HEK293 (cell line): Measurements from ENCODE around the gene UBAC2.

Experiments used
- CTCF ChIA-PET: fragments of 350-600 bp; formaldehyde crosslinking; extraction: SDS; loops from one replicate; lab custom pipeline; 2021; ENCODE audit warnings: antibody characterized with exemption; lab: Yijun Ruan, JAX
- POLR2A ChIA-PET: fragments of 300-600 bp; formaldehyde crosslinking; extraction: SDS; loops from one replicate; lab custom pipeline; 2020; ENCODE audit warnings: antibody characterized with exemption, inconsistent platforms; lab: Yijun Ruan, JAX
- H3K27ac ChIP-seq: fragments of 200-500 bp; sonication (Bioruptor generic); 2 replicates; pipeline ENCODE4 v1.5.1; 2014; ENCODE audit warnings: low read depth, low read length, control low read depth, inconsistent platforms; ENCODE audit errors: extremely low read depth
- H3K36me3 ChIP-seq, 2 experiments: fragments of 200-500 bp in 1 of 2; sonication (Bioruptor generic) in 1 of 2; 1 replicate in 1 of 2; 2 replicates in 1 of 2; pipeline ENCODE4 v1.5.1; 2014 to 2017; ENCODE audit warnings: inconsistent platforms in 2 of 2, low read length in 2 of 2; ENCODE audit not compliant: control insufficient read depth in 2 of 2, insufficient read depth in 1 of 2
- H3K4me1 ChIP-seq: fragments of 200-500 bp; sonication (Bioruptor generic); 2 replicates; pipeline ENCODE4 v1.5.1; 2014; ENCODE audit warnings: mild to moderate bottlenecking, low read length, inconsistent platforms; ENCODE audit not compliant: control insufficient read depth, insufficient read depth
- H3K4me3 ChIP-seq: 2 replicates; pipeline ENCODE4 v1.5.1; 2011; ENCODE audit warnings: low read depth, mild to moderate bottlenecking, control low read depth, low read length, moderate library complexity
- H3K9me3 ChIP-seq: fragments of 200-500 bp; sonication (Bioruptor generic); 2 replicates; pipeline ENCODE4 v1.5.1; 2014; ENCODE audit warnings: low read depth, low read length, inconsistent platforms; ENCODE audit not compliant: control insufficient read depth, insufficient read depth
- HOXA7 ChIP-seq: sonication (generic); formaldehyde crosslinking; IDR thresholded peaks from 2 replicates; pipeline ENCODE4 v1.8.1; 2022; ENCODE audit warnings: missing genetic modification reagents, borderline replicate concordance
- HOXD13 ChIP-seq: sonication (generic); formaldehyde crosslinking; IDR thresholded peaks from 2 replicates; pipeline ENCODE4 v1.8.0; 2022; ENCODE audit warnings: missing genetic modification reagents, borderline replicate concordance
- IKZF3 ChIP-seq: fragments of 450-650 bp; IDR thresholded peaks from 2 replicates; pipeline ENCODE4 v1.5.0; 2018; ENCODE audit warnings: missing biosample characterization, mild to moderate bottlenecking, missing genetic modification characterization, moderate library complexity
- RBAK ChIP-seq: fragments of 450-650 bp; formaldehyde crosslinking; IDR thresholded peaks from 2 replicates; pipeline ENCODE4 v1.5.1; 2016; ENCODE audit warnings: missing biosample characterization, missing genetic modification characterization
- YY1 ChIP-seq: fragments of 450-650 bp; formaldehyde crosslinking; IDR thresholded peaks from 2 replicates; pipeline ENCODE4 v1.5.1; 2018; ENCODE audit warnings: missing biosample characterization, missing genetic modification characterization
- ZNF132 ChIP-seq: fragments of 450-650 bp; formaldehyde crosslinking; IDR thresholded peaks from 2 replicates; pipeline ENCODE4 v1.5.1; 2017; ENCODE audit warnings: missing biosample characterization, missing genetic modification characterization, borderline replicate concordance
- ZNF24 ChIP-seq: fragments of 450-650 bp; formaldehyde crosslinking; IDR thresholded peaks from 2 replicates; pipeline ENCODE4 v1.5.1; 2016; ENCODE audit warnings: missing biosample characterization, missing genetic modification characterization
- ZNF341 ChIP-seq: fragments of 450-650 bp; formaldehyde crosslinking; IDR thresholded peaks from 2 replicates; pipeline ENCODE4; 2016; ENCODE audit warnings: low read depth, missing biosample characterization, missing genetic modification characterization
- ZNF623 ChIP-seq: fragments of 450-650 bp; formaldehyde crosslinking; IDR thresholded peaks from 2 replicates; pipeline ENCODE4 v1.5.1; 2016; ENCODE audit warnings: missing biosample characterization, missing genetic modification characterization
- ZNF626 ChIP-seq: fragments of 450-650 bp; sonication (Bioruptor Pico); formaldehyde crosslinking; IDR thresholded peaks from 2 replicates; pipeline ENCODE4 v1.5.1; 2018; ENCODE audit warnings: missing biosample characterization, missing genetic modification characterization, inconsistent platforms
- ZNF777 ChIP-seq: fragments of 450-650 bp; formaldehyde crosslinking; IDR thresholded peaks from 2 replicates; pipeline ENCODE4 v1.5.1; 2017; ENCODE audit warnings: missing biosample characterization, missing genetic modification characterization, borderline replicate concordance
- TF ChIP-seq, protein P1 (sequence below): fragments of 450-650 bp; formaldehyde crosslinking; IDR thresholded peaks from 2 replicates; pipeline ENCODE4 v1.5.1; 2016; ENCODE audit warnings: missing biosample characterization, missing genetic modification characterization
- TF ChIP-seq, protein P2 (sequence below): fragments of 450-650 bp; formaldehyde crosslinking; IDR thresholded peaks from 2 replicates; pipeline ENCODE4 v1.5.1; 2016; ENCODE audit warnings: missing biosample characterization, missing genetic modification characterization
- TF ChIP-seq, protein P3 (sequence below): fragments of 450-650 bp; formaldehyde crosslinking; IDR thresholded peaks from 2 replicates; pipeline ENCODE4 v1.5.0; 2017; ENCODE audit warnings: missing biosample characterization, missing genetic modification characterization, borderline replicate concordance
- TF ChIP-seq, protein P4 (sequence below): fragments of 450-650 bp; formaldehyde crosslinking; IDR thresholded peaks from 2 replicates; pipeline ENCODE4 v1.5.1; 2017; ENCODE audit warnings: missing biosample characterization, missing genetic modification characterization
- TF ChIP-seq, protein P5 (sequence below): fragments of 450-650 bp; formaldehyde crosslinking; optimal IDR thresholded peaks from 2 replicates; pipeline ENCODE3; 2016; ENCODE audit warnings: missing biosample characterization, mild to moderate bottlenecking, missing genetic modification characterization
- TF ChIP-seq, protein P6 (sequence below): fragments of 450-650 bp; formaldehyde crosslinking; IDR thresholded peaks from 2 replicates; pipeline ENCODE4 v1.5.1; 2016; ENCODE audit warnings: missing biosample characterization, missing genetic modification characterization

Gene UBAC2

DNA sequence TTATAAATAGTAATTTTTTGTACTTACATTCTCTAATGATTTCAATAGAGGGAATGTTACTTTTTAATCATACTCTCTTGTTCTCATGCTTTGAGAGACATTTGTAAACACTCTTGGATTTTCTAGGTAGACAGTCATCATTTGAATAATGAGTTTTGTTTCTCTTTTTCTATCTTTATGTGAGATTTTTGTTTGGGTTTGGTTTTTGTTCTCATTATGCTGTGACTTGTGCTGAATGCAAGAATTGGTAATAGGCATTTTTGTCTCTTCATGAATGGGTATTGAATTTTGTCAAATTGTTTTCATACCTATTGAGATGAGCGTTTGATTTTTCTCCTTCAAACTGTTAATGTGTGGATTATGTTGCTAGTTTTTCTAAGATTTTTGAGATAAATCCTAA is 163.3 kb downstream of the UBAC2 start:
- CTCF ChIA-PET: no interaction called here
- TF ChIP-seq ZNF24 (tag by site-specific recombination): no peak
- TF ChIP-seq ZNF341 (tag by site-specific recombination): no peak
- TF ChIP-seq, protein P1, sequence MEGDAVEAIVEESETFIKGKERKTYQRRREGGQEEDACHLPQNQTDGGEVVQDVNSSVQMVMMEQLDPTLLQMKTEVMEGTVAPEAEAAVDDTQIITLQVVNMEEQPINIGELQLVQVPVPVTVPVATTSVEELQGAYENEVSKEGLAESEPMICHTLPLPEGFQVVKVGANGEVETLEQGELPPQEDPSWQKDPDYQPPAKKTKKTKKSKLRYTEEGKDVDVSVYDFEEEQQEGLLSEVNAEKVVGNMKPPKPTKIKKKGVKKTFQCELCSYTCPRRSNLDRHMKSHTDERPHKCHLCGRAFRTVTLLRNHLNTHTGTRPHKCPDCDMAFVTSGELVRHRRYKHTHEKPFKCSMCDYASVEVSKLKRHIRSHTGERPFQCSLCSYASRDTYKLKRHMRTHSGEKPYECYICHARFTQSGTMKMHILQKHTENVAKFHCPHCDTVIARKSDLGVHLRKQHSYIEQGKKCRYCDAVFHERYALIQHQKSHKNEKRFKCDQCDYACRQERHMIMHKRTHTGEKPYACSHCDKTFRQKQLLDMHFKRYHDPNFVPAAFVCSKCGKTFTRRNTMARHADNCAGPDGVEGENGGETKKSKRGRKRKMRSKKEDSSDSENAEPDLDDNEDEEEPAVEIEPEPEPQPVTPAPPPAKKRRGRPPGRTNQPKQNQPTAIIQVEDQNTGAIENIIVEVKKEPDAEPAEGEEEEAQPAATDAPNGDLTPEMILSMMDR: no peak
- TF ChIP-seq ZNF132 (tag by site-specific recombination): no peak
- TF ChIP-seq, protein P2, sequence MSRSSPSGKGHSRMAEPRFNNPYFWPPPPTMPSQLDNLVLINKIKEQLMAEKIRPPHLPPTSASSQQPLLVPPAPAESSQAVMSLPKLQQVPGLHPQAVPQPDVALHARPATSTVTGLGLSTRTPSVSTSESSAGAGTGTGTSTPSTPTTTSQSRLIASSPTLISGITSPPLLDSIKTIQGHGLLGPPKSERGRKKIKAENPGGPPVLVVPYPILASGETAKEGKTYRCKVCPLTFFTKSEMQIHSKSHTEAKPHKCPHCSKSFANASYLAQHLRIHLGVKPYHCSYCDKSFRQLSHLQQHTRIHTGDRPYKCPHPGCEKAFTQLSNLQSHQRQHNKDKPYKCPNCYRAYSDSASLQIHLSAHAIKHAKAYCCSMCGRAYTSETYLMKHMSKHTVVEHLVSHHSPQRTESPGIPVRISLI (tag by site-specific recombination): no peak
- no peak for TF ChIP-seq ZNF626 (tag by site-specific recombination)
- TF ChIP-seq ZNF777: no peak
- TF ChIP-seq, protein P3, sequence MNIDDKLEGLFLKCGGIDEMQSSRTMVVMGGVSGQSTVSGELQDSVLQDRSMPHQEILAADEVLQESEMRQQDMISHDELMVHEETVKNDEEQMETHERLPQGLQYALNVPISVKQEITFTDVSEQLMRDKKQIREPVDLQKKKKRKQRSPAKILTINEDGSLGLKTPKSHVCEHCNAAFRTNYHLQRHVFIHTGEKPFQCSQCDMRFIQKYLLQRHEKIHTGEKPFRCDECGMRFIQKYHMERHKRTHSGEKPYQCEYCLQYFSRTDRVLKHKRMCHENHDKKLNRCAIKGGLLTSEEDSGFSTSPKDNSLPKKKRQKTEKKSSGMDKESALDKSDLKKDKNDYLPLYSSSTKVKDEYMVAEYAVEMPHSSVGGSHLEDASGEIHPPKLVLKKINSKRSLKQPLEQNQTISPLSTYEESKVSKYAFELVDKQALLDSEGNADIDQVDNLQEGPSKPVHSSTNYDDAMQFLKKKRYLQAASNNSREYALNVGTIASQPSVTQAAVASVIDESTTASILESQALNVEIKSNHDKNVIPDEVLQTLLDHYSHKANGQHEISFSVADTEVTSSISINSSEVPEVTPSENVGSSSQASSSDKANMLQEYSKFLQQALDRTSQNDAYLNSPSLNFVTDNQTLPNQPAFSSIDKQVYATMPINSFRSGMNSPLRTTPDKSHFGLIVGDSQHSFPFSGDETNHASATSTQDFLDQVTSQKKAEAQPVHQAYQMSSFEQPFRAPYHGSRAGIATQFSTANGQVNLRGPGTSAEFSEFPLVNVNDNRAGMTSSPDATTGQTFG (tag by site-specific recombination): no peak
- no peak for TF ChIP-seq RBAK (tag by site-specific recombination)
- no peak for TF ChIP-seq HOXA7 (CRISPR knock-in tag)
- no peak for TF ChIP-seq IKZF3 (tag by site-specific recombination)
- TF ChIP-seq ZNF623 (tag by site-specific recombination): no peak
- Histone ChIP-seq H3K4me1 (no peaks in the 10 kb centered on the region), H3K36me3 (peaks cover 0 to 14% of the 10 kb centered on the region in 2 experiments; a peak in 1 of 3 replicates), H3K4me3 (no peak overlapping the region), H3K27ac (no peak overlapping the region), H3K9me3 (no peaks in the 10 kb centered on the region)
- POLR2A ChIA-PET: no interaction called here

DNA sequence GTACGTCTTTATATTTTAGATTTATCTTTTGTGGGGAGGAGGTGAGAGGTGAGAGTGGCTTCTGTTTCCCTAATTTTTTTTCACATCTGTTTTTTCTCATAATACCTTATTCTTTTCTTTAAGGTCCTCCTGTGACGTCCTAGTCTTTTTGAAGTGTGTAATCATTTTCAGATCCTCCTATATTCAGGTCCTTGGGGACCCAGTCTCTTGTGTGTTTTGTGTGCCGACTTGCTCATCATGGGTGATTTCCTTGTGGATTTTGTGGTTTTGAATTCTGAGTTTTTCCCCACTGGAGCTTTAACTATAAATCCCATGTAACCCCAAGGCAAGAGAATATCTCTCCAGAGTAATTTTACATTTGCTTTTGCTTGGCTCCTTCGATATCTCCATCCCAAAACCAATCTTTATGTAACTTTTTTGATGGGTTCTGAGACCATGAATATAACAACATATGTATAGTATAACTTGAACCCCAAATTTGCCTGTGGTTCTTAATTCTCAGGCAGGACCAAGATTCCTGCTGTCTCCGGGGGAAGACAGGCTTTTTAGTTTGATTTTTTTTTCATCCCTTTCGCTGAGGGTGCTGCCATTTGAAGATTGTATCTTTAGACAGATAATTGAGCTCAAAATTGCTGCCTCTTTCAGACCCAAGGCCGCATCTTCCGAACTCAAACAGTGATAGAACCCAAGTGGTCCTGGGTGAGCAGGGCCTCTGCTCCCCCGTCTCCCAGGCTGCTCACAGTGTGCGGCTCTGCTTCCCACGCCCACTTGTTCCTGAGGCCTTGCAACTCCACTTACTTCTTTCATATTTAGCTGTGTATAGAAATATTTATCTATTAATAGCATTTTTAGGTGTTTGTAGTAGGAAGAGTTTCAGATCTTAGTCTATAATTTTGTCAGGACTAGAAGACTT is 165.7 kb downstream of the UBAC2 start:
- Histone ChIP-seq H3K9me3 (no peaks in the 10 kb centered on the region), H3K4me1 (no peaks in the 10 kb centered on the region), H3K27ac (no peak overlapping the region), H3K36me3 (peaks cover 0 to 18% of the 10 kb centered on the region in 2 experiments; a peak in 1 of 3 replicates), H3K4me3 (no peak overlapping the region)
- ChIA-PET POLR2A (no interaction called here), CTCF (interaction anchor here (0.6 to 1.0 kb wide), 2 partner anchors 21 to 79 kb away, joined by 3 to 4 read pairs; no protein-coding TSS in a partner anchor)
- no peak for TF ChIP-seq HOXD13 (CRISPR knock-in tag)
- TF ChIP-seq, protein P4, sequence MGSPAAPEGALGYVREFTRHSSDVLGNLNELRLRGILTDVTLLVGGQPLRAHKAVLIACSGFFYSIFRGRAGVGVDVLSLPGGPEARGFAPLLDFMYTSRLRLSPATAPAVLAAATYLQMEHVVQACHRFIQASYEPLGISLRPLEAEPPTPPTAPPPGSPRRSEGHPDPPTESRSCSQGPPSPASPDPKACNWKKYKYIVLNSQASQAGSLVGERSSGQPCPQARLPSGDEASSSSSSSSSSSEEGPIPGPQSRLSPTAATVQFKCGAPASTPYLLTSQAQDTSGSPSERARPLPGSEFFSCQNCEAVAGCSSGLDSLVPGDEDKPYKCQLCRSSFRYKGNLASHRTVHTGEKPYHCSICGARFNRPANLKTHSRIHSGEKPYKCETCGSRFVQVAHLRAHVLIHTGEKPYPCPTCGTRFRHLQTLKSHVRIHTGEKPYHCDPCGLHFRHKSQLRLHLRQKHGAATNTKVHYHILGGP (tag by site-specific recombination): no peak
- no peak for TF ChIP-seq YY1 (tag by site-specific recombination)
- TF ChIP-seq, protein P5, sequence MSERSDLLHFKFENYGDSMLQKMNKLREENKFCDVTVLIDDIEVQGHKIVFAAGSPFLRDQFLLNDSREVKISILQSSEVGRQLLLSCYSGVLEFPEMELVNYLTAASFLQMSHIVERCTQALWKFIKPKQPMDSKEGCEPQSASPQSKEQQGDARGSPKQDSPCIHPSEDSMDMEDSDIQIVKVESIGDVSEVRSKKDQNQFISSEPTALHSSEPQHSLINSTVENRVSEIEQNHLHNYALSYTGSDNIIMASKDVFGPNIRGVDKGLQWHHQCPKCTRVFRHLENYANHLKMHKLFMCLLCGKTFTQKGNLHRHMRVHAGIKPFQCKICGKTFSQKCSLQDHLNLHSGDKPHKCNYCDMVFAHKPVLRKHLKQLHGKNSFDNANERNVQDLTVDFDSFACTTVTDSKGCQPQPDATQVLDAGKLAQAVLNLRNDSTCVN (tag by site-specific recombination): no peak
- TF ChIP-seq, protein P6, sequence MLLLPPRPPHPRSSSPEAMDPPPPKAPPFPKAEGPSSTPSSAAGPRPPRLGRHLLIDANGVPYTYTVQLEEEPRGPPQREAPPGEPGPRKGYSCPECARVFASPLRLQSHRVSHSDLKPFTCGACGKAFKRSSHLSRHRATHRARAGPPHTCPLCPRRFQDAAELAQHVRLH (tag by site-specific recombination): no peak
